Measurements from ENCODE around the gene ARHGEF4.

Gene ARHGEF4

DNA sequence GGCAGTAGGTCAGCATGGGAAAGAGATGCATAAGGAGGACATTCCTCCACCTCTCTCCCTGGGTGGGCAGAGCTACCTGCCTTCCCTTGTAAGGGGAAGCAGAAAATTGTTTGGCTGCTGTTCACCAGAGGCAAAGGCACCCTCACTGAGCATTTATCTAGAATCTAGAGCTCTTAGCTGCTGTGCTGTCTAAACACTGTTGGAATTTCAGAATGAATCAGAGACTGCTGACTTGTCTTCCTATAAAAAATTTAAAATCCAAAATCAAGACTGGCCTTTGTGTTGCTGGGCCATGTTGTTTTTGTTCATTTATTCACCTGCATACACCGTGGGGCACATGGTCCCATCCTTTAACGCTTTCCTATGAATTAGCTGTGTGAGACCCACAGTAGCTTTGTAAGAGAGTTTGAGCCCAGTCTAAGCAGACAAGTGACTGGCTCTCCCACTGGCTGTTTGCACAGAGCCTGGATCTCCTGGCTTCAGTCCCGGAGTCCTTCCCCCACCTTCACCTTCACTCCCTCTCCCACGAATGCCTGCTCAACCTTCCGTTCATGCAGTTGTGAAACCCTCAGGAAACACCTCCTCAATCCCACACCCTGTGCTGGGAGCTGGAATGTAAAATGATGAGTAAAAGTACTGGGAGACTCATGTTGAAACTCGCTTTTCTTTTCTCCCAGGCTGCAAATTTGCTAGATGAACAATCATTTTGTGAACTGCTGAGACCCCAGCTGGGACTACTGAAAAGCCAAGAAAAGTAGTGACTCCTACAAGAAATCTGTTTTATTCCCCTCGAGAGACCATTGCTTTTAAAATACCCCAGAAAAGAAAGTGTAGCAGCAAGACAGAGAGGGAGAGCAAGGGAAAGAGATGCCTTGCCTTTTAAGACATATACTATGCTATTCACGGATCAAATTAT, 180.4 kb downstream of the ARHGEF4 start:
- DNase-seq (ENCODE audit: low read depth) = no peak

DNA sequence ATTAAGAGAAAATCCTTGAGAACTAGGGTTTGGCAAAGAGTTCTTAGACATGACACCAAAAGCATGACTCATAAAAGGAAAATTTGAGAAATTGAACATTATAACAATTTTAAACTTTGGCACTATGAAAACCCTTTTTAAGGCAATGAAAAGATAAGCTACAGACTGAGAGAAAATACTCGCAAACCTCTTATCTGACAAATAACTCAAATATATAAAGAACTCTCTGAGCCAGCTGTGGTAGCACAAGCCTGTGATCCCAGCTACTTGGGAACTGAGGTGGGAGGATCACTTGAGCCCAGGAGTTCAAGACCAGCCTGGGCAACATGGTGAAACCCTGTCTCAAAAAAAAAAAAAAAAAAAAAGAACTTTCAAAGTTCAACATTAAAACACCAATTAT, 186.0 kb downstream of the ARHGEF4 start:
- DNase-seq (ENCODE audit: low read depth) = no peak

DNA sequence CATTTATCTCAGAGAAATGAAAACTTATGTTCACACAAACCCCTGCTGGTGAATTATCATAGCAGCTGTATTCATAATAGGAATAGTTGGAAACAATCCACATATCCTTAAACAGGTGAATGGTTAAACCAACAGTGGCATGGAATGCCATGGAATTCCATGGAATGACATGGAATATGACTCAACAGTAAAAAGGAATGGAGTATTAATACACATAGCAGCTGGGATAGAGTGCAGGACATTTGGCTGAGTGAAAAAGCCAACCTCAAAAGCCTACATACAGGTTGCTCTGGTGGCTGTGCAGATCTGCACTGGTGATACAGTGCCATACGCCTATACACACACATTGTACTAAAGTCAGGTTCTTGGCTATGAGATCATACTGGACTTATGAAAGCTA, 187.0 kb downstream of the ARHGEF4 start:
- DNase-seq (ENCODE audit: low read depth) = no peak

DNA sequence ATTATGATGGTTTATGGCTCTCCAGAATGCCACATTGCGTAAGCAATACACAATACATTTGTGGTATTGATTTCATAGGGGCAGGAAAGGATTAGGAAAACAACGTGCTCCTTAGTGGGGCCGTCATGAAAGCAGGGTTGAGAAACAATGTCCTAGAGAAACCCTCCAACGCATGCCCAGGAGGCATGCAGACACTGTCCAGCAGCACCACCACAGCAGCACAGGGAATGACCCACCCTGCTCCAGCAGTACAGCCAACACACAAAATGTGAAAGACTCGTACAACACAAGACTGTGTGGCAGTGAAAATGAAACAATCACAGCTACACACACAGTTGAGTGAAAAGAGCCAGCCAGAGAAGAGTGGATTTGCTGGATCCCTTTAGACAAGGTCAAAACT, 190.2 kb downstream of the ARHGEF4 start:
- DNase-seq (ENCODE audit: low read depth) = no peak

DNA sequence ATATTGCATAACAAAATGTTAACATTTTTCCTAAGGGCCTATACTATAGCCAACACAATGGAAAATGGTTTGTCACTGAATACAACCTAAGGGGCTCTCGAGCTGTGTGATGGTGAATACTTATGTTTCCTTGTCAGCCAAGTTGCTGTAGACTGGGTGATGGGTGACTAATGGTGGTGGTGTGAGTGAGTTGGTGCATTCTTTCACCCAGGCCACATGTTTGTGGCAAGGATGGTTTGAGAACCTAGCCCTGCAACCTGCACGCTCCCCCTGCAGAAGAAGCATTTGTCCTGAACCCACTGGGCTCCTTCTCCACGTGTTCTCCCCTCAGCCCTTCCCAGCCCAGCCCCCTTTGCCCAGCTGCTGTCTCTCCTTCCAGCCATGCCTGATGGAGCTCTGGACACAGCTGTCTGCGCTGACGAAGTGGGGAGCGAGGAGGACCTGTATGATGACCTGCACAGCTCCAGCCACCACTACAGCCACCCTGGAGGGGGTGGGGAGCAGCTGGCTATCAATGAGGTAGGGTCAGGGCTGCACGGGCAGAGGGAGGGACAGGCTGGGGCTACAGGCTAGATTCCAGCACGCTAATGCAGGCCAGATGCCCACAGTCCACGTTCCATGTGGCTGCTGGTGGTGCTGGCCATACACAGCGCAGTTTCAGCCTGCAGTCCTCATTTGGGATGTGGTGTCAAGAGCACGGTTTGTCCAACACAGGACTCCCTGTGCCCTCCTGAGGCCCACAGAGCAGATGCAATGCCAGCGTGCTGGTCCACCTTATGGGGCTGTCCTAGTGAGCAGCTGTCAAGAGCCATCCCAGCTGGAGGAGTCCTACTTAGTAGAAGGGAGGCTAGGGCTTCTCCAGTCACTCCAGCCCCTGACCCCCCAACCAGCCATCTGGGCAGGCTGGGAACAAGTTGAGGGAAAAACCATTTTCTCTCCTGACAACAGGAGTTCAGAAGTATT, 191.1 kb downstream of the ARHGEF4 start:
- no peak for DNase-seq (ENCODE audit: low read depth)

DNA sequence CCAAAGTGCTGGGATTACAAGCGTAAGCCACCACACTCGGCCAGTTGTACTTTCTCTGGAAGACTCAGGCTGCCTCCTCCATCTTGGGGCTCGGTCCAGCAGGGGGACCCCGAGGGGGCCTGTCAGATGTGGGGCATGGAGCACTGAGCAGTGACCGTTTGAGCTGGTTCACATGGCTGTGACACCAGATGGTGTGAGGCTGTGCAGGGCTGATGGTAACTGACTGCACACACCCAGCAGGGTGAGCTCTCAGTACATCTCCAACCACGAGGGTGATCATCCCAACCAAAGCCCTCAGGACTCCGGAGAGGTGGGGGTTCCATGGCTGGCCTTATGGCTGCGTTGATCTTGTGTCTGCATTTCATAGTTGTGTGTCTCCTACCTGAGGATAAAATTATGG, 193.1 kb downstream of the ARHGEF4 start:
- DNase-seq (ENCODE audit: low read depth) = no peak

DNA sequence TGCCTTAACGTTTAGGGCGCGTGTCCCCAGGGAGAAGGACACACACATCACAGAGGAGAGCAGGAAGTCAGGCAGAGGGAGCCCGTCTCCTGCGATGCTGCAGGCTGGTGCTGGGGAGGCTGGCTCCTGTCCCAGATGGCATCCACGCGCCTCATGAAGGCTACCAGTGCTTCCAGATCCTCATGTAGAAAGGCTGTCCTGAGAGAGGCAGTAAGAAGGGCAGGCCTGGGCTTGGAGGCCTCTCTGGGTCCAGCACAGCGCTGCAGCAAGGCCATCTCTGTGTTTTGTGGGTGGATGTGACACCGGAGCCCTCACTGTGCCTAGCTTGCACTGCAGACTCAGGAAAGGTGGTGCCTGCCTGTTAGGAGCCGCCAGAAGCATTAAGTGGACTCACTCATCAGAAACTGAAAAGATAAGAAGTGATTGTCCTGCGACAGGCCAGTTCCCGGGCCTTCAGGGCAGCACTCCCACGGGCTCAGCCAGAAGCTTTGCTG, 193.8 kb downstream of the ARHGEF4 start:
- no peak for DNase-seq (ENCODE audit: low read depth)

DNA sequence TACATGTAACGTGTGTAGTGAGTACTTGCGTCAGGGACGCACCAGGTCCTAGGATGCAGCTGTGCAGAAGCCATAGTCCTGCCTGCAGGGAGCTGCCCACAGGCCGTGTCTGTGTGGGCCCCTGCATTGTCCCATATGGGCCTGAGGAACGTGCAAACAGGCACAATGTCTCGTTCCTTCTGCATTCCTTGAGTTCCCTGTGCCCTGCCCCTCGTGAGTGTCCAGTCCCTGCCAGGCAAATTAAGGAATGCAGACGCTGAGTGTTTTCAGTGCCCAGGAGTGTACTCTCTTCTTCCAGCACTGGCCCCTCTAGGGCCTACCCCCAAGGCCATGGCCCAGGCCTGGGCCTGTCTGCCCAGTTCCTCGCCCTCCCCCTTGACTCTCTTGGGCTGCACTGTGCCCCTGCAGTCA, 194.7 kb downstream of the ARHGEF4 start:
- no peak for DNase-seq (ENCODE audit: low read depth)

DNA sequence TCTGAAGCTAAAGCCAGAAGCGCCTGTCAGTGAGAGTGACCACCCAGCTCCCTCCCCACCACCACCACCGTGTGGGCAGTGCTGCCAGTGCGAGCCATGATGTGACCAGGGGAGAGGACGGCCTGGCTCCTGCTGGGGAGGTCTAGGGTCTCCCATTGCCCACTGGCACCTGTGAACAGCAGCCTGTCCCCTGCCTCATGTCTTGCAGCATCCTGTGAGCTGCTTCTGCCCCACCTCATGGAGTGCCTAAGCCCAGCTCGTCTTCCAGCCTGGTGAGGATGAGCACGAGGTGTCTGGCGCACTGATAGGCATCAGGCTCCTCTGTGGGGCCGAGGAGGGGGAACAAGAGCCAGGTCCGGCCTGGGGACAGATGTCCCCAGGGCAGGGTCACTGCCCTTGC, 195.2 kb downstream of the ARHGEF4 start:
- no peak for DNase-seq (ENCODE audit: low read depth)

DNA sequence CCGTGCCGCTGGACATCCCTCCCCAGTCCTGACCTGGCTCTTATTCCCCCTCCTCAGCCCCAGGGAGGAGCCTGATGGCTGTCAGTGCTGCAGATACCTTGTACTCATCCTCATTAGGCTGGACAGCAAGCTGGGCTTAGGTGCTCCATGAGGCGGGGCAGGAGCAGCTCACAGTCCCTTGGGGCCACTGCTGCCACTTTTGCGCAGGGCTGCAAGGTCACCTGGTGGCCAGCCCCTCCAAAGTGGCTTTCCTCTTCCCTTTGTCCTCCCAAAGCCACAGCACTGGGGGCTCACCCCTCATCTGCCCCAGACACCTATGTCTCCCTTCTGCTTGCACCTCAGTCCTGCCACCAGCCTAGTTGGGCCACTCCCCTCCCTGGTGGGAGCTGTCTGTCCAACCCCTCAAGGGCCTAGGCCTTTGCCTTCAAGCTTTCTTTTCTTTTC, 195.7 kb downstream of the ARHGEF4 start:
- DNase-seq (ENCODE audit: low read depth) = no peak

DNA sequence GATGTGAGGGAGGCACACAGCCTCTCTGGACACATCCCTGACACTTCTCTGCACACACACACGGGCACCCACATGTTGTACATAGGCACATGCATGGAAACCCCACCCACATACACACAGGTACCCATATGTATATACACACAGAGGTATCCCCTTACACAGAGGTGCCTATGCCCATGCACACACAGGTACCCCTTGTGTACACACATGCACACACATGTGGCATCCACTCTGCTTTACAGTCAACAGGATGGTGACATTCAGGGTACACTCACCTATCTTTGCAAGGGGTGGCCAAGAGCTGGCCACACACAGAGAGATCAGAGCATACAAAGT, 197.0 kb downstream of the ARHGEF4 start:
- no peak for DNase-seq (ENCODE audit: low read depth)

DNA sequence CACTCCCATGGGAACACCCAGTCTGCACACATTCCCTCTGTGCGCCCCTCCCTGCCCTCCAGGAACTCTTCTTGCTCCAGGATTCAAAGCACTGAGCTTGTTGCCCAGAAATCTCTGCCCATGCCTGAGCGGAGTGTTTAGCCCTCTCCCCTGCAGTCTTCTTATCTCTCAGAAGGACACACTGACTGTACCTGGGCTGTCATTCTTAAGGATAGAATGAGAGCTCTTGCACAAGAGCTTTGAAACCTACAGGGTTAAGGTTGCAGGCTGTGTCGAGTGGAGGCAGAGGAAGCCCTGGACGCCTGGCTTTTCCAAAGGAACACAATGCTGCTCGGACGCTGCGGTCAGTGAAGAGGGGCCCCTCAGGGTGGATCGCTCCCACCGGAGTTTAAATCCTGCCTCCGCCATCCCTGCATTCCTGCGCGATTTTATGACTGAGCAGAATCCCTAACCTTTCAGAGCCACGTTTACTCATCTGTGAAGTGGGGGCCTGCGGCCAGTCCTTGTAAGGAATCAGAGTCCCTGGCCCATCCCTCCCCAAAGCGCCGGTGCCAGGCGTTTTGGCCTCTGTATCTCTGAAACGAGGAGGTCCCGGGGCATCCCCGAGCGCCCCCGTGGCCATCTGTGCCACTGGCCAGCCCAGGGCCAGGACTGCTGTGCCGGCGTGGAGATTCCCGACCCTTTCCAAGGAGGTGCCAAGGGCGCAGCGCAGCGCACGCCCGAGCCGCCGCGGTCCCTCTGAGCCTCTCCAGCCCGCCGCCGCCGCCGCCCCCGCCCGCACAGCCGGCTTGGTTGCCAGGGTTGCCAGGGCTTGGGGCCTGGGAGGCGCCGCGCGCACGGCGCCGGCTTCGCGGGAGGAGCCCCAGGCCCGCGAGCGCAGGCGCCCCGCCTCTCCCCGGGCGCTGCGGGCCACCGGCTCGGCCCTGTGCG, 197.7 kb downstream of the ARHGEF4 start:
- no peak for DNase-seq (ENCODE audit: low read depth)

DNA sequence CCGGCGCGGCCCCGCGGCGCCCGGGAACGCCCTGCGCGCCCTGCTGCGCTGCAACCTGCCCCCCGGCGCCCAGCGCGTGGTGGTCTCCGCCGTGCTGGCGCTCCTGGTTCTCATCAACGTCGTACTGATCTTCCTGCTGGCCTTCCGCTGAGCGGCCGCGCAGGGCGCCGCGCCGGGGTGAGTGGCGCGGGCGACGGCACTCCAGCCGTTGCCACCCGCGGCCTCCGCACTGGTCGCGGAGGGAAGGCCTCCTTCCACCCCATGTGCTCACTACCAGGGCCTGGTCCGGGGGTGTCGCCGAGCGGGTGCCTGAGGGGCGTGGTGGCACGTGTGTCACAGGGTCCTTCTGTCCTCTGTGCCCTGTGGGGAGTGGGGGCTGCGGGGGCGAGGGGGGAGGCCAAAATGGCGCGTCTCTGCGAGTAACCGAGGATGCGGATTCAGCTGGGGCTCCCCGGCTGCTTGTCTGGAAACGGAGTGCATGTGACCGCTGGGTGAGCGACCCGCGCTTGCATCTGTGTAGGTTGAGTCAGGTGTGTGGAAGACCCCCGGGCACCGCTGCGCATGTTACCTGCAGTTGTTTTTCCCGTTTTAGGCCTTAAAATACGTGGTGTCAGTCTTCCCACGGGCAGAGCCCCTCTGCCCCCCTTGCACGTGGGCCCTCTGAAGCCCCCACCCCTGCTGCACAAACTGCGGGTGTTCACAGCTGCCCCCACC, 198.6 kb downstream of the ARHGEF4 start:
- no peak for DNase-seq (ENCODE audit: low read depth)

DNA sequence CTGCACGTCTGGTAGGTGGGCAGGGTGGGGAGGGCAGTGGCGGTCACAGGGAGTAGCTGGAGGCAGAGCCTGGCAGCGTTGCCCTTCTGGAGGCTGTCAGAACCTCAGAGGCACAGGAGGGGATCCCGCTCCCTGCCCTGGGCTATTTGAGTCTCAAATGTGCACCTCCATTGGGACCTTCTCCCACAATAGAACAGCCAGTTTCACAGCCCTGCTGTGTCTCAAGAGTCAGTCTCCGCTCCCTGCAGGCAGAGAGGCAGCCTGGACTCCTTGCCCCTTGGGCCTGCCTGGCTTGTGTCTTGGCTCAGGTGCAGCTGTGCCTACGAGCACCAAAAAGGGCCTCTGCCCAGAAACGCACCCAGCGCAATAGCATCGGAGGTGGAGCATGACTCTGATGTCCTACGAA, 199.1 kb downstream of the ARHGEF4 start:
- no peak for DNase-seq (ENCODE audit: low read depth)

DNA sequence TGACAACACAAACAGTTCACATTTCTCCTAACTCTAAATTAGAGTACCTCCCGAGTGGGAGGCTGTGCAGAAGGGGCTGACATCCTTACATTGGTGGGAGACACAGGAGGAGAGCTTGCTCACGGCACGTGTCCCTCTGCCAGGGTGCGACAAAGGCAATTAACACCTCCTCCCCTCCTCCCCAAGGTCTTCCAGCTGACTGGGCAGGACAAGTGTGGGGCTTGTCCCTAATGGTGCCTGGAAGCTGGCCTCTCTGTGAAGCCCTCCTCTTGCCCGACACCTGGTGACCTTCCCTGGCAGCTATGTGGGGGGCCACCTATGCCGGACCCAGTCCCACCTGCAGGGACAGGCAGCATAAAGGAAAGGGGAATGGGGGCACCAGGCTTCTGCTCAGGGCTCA, 199.6 kb downstream of the ARHGEF4 start:
- DNase-seq (ENCODE audit: low read depth) = no peak

DNA sequence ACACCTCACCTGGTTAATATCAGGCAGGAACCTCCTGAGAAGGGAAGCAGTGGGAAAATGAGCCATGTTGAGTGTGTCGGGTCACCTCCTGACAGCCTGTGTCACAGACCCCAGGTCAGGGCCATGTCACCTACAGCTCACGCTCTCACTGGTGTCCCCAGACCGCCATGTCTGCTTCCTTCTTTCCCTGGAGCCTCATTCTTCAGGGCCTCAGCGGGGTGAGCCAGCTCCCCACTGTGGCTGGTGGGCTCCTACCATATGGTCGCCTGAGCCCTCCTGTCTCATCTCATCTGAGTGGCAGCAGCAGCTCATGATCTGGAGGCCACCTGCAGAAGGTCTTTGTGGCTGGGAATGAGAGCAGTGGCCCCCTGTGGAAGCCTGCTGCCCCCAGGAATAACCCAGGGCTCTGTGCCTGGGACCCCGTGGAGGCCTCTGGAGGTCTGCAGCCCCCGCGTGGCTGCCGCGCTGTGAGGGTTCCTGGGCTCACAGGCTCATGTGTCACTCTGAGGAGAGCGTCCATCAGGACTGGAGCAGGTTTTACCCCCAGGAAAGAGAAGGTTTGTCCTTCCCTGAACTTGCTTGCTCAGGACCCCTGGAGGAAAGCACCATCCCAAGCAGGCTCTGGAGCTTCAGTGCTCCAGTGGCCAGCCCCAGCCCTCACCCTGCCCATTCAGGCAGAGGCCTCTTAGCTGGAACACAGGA, 200.1 kb downstream of the ARHGEF4 start:
- no peak for DNase-seq (ENCODE audit: low read depth)

DNA sequence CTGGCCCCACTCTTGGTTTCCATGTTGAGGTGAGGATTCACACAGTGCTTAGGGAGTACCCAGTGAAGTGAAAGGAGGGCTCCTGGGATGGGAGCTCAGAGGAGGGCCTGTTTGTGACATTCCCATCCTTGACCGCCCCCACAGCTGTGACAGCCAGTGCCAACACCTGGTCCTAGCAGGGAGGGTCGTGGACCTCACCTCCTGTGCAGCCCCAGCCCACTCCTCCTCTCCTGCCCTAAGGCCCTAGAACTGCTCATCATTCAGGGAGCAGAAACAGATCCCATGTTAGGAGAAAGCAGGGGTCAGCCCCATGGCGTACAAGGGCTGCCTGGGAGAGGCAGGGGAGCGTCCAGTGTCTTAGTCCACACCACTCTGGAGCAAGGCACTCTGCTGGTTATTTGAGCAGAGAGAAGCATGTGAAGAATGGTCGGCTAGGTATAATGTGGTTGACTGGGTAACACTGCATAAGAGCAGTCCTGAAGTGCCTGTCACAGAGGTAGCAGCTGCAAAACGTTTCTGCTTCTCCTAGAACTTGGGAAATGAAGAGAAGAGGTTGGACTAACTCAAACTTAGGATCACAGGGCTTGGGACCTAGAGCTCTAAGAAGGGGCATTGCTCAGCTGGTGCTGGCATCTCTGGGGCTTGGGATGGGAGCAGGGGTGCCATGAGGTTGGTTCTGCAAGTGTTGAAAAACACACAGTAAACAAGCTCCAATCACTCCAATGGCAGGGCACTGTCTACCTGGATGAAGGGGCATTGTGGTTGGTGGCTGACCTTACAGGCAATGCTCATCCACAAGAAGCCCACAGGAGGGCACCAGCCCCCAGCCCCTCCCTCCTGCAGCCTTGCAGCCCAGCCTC, 200.9 kb downstream of the ARHGEF4 start:
- DNase-seq (ENCODE audit: low read depth) = no peak

DNA sequence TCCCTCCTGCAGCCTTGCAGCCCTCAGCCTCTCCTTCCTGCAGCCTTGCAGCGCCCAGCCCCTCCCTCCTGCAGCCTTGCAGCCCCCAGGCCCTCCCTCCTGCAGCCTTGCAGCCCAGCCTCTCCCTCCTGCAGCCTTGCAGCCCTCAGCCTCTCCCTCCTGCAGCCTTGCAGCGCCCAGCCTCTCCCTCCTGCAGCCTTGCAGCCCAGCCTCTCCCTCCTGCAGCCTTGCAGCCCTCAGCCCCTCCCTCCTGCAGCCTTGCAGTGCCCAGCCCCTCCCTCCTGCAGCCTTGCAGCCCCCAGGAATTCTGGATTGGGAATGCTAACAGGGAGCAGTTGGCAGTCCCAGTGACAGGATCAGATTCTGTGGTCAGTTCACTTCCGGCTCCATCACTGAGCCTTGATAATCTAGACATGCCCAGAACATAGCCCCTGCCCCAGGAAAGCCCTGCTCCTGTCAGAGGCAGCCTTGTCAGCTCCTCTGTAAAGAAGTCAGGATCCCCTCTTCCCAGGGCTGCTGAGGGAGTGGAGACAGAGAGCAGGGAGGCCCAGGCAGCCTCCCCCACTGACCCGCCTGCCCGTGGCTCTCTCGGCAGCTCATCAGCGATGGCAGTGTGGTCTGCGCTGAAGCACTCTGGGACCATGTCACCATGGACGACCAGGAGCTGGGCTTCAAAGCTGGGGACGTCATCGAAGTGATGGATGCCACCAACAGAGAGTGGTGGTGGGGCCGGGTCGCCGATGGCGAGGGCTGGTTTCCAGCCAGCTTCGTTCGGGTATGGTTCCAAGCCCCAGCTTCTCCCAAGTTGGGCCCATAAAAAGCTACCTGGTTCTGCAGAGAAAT, 201.8 kb downstream of the ARHGEF4 start:
- no peak for DNase-seq (ENCODE audit: low read depth)

DNA sequence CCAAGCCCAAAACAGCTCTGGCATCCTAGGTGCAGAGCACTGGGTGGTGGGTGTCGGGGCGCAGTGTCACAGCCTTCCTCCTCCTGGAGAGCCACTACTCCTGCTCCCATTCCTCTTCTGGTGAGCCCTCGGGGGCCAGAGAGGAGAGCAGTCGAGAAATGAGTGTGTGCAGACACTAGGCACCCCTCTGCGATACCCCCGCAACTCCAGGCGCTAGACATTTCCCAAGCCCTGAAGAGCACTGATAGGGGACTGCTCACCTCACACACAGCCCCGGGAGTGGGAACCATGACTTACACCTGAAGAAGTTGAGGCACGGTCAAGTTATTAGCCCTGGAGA, 202.4 kb downstream of the ARHGEF4 start:
- no peak for DNase-seq (ENCODE audit: low read depth)
